T-helper 2 cell (primary cell): ENCODE data around the gene STMP1.
"Not testable (repeated sequence)": the region's sequence is repeated elsewhere in the genome, so short reads cannot be mapped to it uniquely, and the experiment has no call there.

Experiments
- DNase-seq, 5 experiments: peaks; one replicate each; pipeline versions ENCODE4 v3.0.0 to v3.0.0-alpha.2; 2012 to 2022
- total RNA-seq, 2 donors: gene quantifications; one replicate each; lab custom pipeline; 2026; lab: John Stamatoyannopoulos, UW

STMP1 gene
- 10.0 to 19.5 reads per million in 2 donors for total RNA-seq

DNA sequence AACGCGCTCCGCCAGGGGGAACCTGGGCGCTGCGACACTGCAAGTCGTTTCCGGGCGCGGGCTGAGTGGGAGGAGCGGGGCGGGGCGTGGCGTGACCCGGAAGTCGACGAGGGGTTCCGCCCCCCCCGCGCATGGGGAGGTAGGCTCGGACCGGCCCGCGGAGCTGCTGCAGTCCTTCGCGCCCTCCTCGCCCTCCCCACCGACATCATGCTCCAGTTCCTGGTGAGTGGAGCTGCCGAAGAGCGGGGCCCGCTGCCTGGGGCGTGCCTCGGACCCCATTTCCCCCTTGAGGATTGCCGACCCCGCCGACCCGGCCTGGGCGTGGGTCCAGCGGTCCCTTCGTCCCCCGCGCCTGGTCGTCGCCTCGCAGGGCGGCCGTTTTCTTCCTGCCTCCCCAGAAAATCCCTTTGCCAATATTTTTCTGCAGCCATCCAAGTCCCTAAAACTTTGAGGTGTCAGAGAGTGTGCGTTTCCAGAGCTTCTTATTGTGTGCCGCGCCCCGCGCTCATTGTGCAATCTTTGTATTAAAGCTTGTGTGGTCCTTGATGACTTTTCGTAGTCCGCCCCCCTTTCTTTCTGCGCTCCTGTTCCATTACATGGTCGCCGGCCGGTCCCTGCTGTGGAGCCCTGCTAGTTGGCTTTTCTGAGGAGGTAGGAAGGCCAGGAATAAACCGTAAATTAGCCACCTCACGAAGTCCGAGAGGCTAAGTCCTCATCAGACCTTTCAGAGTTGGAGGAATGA is at the start of gene STMP1:
Gene STMP1 (plus strand): TSS at position 142 of the 742 bp plus-strand sequence.
- DNase-seq = peak; percentile 90 to 98 (median 94)

DNA sequence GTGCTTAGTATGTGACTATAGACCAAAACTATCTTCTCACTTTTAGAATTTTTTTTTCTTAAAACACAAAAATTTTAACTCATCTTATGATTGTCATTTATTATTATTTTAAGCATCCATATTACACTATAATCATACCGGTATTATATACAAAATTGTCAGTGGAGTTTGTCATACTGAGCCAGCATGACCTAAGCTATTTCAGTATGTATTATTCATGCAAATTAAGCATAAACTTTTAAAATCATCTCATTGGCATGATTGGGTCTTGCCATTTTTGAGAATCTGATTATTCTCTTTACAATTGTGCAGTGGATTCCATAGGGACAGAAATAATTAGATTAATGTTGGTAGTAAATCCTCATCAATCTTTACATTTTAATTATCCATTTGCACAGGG is 46.2 kb upstream of the STMP1 start:
- no peak for DNase-seq

DNA sequence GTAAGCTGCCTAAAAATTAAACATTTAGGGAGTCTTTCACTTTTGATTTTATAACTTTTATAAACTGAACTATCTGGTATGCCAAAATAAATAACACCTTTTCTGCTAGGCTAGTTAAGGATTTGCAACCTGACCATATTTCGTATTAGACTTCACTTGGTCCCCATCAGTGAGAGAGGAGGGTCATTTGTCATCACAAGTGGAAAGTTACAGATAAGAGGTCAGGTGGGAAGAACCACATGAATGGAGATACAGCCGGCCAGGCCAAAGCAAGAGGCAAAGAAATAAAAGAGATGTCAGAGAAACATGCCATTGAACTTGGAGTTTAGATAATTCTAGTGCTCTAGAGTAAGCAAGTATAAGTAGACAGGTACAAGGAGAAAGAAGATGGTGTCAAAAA is 44.5 kb upstream of the STMP1 start:
- DNase-seq = no peak

DNA sequence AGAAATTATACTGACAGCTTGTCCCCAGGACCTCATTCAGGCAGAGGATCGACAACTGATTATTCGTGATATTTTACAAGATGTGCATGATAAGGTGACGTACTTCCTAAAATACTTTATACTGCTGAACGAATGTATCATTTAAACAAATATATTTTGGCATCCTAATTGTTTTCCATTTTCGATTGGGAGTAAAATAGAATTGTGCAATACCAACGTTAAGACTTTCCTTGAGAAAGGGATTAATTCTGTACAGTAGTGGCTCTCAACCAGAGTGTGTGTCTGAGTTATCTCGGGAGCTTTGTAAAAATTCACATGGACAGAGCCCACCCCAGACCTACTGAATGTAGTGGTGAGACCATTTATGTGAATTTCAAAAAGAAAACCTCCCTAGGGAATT is 43.8 kb upstream of the STMP1 start:
- no peak for DNase-seq

DNA sequence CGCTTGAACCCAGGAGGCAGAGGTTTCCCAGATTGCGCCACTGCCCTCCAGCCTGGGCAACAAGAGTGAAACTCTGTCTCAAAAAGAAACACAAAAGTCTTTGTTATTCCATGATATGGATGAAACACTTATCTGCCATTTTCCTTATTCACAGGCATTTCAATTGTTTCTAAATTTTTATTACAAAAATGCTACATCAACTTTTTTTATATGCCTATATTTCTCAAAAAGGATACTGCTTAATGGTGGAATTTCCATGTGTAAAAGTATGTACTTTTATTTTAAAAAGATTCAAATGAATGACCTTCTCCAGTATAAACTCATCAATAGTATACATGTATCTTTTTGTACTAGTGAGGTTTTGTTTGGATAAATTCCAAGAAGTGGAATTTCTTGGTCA is 41.9 kb upstream of the STMP1 start:
- no peak for DNase-seq

DNA sequence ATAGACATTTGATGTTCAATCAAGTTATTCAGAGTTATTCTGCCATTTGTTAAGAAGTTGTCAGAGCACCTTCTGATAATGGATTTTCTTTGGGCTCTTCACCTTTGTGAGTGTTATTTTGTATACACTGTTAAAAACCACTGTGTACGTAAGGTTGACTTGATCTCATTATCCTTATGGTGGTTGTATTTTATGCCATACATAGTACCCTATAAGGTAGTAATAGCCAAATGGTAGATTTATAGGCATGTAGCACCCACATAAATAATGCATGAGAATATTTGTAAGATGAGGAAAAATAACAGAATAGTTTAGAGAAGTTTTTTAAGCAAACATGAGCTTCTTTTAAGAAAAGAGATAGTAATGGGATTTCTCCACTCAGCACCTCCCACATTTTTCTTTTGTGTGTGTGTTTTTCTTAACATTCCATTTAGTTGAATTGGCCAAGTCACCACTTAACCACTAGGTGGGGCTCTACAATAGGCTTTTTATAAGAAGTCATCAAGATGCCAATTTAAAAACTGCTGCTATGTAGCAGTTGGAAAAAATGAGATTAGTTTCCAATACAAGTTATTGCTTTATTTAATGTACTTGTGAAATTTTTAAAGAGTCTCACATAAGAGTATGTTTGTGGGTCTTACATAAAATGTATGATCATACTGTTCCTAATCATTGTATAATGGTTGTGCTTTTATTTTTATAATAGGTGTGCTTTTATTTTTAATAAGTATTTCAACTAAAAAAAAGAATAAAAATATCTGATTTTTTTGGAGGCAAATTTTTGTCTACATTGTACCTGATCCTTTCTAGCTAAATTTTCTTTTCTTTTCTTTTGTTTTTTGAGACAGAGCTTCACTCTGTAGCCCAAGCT is 41.1 kb upstream of the STMP1 start:
- DNase-seq = peak in 2 of 5 experiments; percentile 5 to 49

DNA sequence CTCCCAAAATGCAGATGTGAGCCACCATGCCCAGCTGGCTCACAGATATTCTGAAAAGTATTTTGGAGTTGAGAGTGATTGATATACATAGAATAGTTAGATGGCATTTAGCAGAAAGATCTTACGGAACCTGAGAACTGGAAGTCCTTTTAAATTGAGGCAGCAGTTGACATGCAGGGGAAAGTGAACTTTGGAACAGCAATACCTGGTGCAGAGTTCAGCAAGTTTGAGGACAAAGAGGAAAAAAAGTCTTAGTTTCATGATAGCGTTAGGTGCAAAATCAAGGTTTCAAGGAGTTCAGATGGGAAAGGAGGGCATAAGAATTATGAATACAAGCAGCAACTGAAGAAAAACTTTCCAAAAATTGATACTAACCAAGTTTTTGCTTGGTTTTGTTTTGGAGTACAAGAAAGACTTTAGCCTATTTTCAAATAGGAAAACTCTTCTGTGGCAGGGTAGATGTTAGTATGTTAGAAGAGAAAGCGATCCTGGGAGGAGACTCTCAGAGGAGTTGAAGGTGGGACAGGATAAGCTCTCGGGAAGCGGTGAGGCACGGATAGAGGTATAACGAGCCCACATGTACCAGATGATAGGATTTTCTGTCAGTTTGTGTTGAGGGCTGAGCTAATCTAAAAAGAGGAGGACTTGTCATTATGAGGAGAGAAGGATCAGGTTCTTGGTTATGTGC is 28.0 kb upstream of the STMP1 start:
- DNase-seq = no peak

DNA sequence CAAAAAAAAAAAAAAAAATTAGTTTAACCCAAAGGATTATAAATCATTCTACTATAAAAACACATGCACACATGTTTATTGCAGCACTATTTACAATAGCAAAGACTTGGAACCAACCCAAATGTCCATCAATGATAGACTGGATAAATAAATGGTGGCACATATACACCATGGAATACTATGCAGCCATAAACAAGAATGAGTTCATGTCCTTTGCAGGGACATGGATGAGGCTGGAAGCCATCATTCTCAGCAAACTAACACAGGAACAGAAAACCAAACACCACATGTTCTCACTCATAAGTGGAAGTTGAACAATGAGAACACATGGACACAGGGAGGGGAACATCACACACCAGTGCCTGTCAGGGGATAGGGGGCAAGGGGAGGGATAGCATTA is 22.6 kb upstream of the STMP1 start:
- not testable (repeated sequence) for DNase-seq

DNA sequence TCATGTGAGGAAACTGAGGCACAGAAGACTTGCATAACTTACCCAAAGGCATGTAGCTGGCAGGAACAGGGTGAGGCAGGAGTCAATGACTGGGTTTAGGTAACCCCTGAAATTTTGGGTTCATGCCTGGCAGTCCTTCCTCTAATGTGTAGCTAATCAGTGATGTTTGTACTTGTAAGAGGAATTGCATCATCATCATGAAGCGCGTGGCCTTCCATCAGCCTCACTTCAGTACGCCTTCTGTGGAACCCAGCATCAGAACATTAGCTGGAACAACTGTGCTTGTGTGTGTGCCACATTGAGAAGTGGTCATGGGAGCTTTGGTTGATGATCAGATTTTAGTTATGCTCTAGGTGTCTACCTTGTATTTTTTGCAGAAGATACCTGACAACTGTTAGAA is 18.2 kb upstream of the STMP1 start:
- no peak for DNase-seq

DNA sequence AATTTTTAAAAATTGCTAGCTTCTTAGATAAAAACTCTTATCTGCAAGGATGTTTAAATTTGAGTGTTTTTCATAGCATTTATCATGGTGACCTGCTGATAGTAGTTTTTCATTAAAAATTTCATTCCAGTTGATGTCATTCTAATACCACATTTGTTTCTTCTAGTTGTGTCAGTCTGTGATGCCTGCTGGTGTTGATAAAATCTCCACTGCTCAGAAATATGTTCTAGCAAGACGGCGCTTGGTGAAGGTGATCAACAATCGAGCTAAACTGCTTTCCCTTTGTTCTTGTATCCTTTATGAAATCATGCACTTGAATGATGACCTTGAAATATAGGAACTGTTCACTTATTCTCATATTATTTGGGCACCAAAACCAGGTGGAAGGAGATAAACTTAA is 17.6 kb upstream of the STMP1 start:
- DNase-seq = no peak

DNA sequence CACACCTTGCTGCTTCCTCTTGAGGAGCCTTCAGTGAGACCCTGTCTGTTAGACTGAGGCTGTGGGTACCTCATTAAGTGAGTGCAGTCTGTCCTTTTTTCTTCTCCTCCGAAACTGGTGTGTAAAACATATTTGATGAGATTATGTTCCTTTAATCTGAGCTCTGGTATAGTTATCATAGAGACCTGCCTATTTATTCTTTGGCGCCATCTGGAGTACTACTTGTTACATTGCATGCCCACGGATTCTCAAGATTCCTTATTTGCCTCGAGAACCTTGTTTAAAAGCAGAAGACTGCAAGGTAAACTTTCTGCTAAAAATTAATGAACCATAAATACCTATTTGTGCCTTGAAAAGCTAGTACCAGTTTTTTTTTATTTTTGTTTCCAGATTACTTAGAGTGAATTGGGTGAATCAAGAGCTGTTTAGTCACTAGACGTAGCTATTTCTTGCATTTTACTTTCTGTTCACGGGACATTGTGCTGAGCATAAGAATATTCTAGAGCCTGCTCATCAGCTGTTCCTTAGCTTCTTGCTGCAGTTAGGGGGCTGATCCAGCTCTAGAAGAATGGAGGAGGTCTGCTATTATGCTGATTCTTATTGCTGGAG is 16.9 kb upstream of the STMP1 start:
- DNase-seq = peak in 2 of 5 experiments; percentile 6 to 51

DNA sequence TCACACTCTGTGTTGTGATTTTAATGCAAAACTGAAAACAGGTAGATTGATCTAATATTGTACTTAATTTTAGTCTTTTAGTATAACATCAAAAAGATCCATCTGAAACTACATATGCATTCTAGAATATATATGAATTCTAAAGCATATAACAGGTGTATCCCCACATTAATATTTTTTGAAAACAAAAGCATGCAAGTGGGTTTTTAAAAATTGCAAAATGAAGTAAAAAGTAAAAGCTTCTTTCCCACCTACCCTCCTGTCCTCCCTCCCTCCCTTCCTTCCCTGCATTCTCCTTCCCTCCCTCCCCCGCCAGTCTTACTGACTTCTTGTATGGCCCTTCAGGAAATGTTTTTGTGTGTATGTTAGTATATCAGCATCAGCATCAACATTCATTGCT is 14.6 kb upstream of the STMP1 start:
- no peak for DNase-seq

DNA sequence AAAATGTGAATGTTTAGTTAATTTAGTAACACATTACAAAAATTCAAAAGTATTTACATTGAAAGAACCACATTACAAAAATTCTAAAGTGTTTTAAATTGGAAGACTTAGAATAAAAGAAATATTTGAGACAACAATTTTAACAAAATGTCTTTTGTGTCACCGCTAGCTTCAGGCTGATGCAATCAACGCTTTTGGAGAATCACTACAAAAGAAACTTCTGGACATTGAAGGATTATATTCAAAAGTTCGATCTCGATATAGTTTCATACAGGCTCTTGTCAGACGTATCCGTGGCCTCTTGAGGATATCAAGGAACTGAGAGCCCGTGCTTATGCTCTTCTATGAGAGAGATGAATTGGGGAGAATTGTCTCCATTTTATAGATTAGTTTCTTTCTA is 14.1 kb upstream of the STMP1 start:
- DNase-seq = no peak

DNA sequence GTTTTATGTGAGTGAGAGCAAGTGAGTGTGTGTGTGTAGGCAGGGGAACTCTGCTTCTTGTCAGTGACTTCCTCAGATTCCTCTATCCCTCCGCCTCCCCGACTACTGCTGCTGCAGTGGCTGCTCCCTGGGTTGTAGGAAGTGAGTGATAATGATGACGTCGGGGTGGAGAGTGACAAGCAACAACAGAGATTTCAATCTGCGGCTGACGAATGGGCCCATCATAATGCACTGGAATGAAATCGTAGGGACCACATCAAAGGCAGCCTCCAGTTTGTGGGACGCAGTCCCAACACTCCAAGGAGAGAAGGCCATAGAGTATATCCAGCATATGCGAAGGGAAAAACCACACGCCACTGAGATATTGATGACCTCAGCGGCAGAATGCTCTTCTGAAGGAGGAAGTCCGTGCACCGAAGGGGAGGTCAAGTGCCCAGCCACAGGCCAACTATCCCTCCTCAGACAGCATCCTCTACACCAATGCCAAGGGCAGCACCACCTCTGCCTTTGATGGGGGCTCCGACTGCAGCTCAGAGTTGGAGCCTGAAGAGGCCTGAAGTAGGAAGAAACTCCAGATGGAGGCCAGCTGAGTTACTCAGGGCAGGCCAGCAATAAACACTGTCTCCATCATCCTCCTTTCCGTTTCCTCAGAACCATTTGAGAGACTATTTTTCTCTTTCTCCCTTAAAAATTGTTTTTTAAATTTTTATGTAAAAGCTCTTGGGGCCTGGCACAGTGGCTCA is 11.3 kb upstream of the STMP1 start:
- DNase-seq = no peak

DNA sequence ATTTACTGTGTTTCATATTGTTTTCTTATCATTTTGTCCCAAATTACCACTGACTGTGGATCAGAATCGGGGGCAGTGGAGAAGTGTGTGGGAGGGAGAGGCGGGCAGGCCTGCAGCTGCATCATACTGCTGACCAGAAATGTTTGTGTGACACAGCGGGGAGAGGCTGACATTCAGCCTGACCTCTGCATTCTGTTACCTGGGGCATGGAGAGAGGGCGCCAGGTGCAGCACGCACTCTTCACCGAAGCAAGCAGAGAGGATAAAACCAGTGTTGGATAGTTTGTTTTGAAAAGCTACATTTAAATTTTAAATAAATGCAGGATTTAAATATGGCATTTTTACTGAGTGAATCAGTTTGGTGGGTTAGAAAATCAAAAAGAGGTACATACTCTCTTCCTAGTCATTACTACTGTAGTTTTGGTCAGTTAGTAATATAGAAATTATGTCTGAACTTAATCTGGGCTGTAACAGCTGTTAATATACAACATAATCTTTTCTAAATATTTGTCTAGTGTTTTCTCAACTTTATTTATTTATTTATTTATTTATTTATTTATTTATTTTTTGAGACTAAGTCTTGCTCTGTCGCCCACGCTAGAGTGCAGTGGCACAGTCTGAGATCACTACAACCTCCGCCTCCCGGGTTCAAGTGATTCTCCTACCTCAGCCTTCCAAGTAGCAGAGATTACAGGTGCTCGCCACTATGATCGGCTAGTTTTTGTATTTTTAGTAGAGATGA is 8.8 kb upstream of the STMP1 start:
- no peak for DNase-seq

DNA sequence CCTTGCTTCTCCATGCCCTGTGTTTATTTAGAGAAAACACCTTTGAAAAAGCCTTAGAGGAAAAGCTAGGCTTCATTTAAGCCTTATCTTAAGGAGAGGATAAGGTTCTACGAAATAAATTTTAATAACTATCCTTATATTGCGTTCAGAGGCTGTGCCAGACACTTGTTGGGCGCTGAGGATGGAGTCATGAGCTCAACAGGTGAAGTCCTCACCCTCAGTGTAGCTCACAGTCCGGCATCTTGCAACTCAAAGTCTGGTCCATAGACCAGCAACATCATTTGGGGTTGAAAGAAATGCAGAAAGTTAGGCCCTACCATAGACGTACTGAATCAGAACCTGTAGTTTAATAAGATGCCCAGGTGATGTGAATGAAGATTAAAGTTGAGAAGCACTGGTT is 3.8 kb upstream of the STMP1 start:
- no peak for DNase-seq

DNA sequence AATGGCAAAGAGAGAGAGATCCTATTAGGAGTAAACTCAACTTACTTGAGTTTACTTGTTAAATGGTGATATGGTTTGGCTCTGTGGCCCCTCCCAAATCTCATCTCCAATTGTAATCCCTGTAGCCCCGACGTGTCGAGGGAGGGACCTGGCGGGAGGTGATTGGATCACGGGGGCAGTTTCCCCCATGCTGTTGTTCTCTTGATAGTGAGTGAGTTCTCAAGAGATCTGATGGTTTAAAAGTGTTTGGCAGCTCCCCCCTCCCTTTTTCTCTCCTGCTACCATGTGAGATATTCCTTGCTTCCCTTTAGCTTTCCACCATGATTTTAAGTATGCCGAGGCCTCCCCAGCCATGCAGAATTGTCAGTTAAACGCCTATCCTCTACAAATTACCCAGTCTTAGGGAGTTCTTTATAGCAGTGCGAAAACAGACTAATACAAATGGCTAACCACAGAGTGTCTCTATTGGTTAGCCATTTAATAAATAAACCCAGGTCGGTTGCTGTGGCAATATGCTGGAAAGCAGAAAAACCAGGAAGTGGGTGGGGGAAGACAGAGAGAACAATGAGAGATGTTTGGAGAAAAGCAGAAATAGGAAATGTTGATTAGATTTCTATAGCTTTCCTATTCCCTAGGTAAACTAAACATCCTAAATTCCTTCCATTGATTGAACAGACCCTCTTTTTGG is 3.0 kb upstream of the STMP1 start:
- no peak for DNase-seq

DNA sequence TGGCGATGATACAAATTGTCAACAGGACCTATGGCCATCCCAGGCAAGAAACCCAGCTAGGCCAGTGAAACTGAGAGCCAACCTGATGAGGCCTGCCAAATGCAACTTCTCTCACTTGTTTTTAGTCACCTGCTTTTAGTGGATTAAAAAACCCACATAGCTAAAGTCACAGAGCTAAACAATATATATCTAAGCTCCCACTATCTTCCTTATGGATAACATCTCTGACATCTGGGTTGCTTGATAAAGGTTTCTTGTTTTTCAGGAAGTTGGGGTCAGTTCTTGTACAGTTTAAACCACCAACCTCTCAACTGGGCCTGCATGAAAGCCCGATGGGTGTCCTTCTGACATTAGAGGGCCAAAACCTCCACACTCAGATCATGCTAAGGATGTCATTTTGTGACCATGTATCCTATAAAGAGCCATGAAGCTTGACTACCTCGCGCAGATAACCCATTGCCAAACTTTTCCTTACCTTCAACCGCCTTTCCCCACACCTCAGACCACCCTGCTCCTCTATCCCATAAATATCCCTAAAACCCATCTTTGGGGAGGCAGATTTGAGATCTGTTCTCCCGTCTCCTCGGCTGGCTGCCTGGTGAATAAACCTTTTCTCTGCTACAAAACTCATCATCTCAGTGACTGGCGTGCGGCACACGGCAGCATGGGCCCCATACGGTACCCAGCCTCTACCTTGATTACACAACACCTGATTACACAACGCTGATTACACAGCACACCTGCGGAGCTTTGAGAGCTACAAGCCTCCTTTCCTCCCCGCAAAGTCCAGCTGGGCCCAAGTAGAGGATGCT is 797 bp upstream of the STMP1 start:
- no peak for DNase-seq

DNA sequence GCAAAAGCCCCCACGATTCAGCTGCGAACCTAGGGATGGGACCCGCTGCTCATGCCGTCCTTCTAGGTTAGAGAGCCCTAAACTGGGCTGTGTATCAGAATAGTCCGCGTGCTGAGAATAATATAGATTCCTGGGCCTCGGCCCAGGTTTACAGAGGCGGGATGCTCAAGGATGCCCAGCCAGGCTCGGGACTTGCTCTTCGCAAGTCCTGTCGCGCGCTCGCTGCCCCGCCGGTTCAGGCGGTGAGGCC is 266 bp upstream of the STMP1 start:
- no peak for DNase-seq

DNA sequence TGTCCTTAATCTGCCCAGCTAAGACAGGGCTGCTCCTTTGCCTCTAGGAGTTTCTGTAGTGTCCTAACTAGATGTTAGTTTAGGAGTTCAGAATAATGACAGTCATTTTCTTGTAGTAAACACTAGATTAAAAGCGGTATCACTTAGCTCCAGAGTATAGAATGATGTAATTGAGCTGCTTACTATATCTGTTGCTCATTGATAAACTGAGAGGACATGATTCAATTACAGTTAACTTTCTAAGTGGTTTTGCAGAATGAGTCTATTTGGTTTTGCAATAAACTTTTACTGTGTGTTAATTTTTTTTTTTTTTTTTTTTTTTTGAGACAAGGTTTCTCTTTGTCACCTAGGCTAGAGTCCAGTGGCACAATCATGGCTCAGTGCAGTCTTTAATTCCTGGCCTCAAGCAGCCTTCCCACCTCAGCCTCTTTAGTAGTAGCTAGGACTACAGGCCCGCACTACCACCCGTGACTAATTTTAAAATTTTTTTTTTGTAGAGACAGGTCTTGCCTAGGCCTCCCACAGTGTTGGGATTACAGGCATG is 1.8 kb downstream of the STMP1 start:
- DNase-seq = peak in 1 of 5 experiments; percentile 46
